Mesangial cell (primary cell): ENCODE data around the gene CPLX1. TPM values are rescaled to one million over a fixed set of nuclear protein-coding genes. Genes with fewer than 3 reads are reported as not detected.

Source experiments
- total RNA-seq: library from RNA; depleted of rRNA; stranded (reverse); fragments of >200 nt; gene quantifications from 2 replicates; pipeline ENCODE4 v1.2.3, GENCODE V29; 2015

Gene CPLX1
- 0.16 and 1.8 TPM in 2 replicates for total RNA-seq

DNA sequence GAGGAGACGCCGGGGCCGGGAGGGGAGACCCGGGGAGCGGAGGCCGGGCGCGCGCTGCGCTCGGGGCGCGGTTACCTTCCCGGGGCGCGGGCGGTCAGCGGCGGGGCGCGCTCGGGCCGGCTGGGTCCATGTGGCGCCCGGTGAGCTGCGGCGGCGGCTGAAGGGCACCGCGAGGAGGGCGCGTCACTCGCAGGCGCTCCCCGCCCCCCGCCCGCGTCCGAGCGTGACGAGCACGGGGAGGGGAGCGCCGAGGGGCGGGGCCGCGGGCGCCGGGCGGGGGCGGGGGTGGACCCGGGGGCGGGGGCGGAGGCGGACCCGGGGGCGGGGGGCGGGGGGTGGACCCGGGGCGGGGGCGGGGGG is at the start of gene CPLX1:
TSS of gene CPLX1 (minus strand) at position 159 of the 360 bp plus-strand sequence. CDS start 1,607 bp downstream, outside the sequence.

Other genes with a start within 250 kb of the CPLX1 start
- gene TMEM271, start 249.8 kb downstream of the CPLX1 start, total RNA-seq = not detected in 2 replicates
- gene PDE6B, start 200.6 kb downstream of the CPLX1 start, total RNA-seq = 4.2 and 29.0 TPM in 2 replicates
- 104 and 116 TPM in 2 replicates for gene ATP5ME, start 151.9 kb downstream of the CPLX1 start, total RNA-seq
- gene MYL5, start 151.6 kb downstream of the CPLX1 start, total RNA-seq = 5.1 and 8.5 TPM in 2 replicates
- gene SLC49A3, start 137.0 kb downstream of the CPLX1 start, total RNA-seq = 2.9 and 13.1 TPM in 2 replicates
- gene PCGF3, start 120.3 kb downstream of the CPLX1 start, total RNA-seq = 27.4 and 39.2 TPM in 2 replicates
- 98.2 and 116 TPM in 2 replicates for gene GAK, start 106.2 kb upstream of the CPLX1 start, total RNA-seq
- 17.3 and 36.3 TPM in 2 replicates for gene TMEM175, start 106.3 kb upstream of the CPLX1 start, total RNA-seq
- 10.8 and 14.3 TPM in 2 replicates for gene DGKQ, start 147.4 kb upstream of the CPLX1 start, total RNA-seq
- gene IDUA, start 160.9 kb upstream of the CPLX1 start, total RNA-seq = 2.0 and 20.7 TPM in 2 replicates
- 0.16 and 0.51 TPM in 2 replicates for gene SLC26A1, start 167.3 kb upstream of the CPLX1 start, total RNA-seq
- gene FGFRL1, start 185.5 kb upstream of the CPLX1 start, total RNA-seq = 60.5 and 72.2 TPM in 2 replicates